Dendritic cell treated with granulocyte-macrophage colony-stimulating factor and Interleukin-4, amounts not matched to agents 40 ng/mL and 50 ng/mL, for 4 days (primary cell): ENCODE data around the gene DGKH.

Experiments
- H3K27ac Mint-ChIP-seq: one replicate; pipeline ENCODE4 v1.8.0; 2022; ENCODE audit warnings: mild to moderate bottlenecking, mixed read lengths
- H3K27me3 Mint-ChIP-seq: one replicate; pipeline ENCODE4 v1.8.0; 2022; ENCODE audit warnings: mild to moderate bottlenecking, mixed read lengths
- H3K36me3 Mint-ChIP-seq: one replicate; pipeline ENCODE4 v1.8.0; 2022; ENCODE audit warnings: low read depth, mixed read lengths
- H3K4me1 Mint-ChIP-seq: one replicate; pipeline ENCODE4 v1.8.0; 2022; ENCODE audit warnings: low read depth, mixed read lengths
- H3K4me3 Mint-ChIP-seq: one replicate; pipeline ENCODE4 v1.8.0; 2022; ENCODE audit warnings: mild to moderate bottlenecking, moderate library complexity, mixed read lengths
- H3K9me3 Mint-ChIP-seq: one replicate; pipeline ENCODE4 v1.8.0; 2022; ENCODE audit warnings: mixed read lengths
- intact Hi-C: fragments of 100-400 bp; cut with micrococcal nuclease; formaldehyde crosslinking; loops from one replicate; pipeline ENCODE4 v1.15.0; 2022

Gene DGKH

DNA sequence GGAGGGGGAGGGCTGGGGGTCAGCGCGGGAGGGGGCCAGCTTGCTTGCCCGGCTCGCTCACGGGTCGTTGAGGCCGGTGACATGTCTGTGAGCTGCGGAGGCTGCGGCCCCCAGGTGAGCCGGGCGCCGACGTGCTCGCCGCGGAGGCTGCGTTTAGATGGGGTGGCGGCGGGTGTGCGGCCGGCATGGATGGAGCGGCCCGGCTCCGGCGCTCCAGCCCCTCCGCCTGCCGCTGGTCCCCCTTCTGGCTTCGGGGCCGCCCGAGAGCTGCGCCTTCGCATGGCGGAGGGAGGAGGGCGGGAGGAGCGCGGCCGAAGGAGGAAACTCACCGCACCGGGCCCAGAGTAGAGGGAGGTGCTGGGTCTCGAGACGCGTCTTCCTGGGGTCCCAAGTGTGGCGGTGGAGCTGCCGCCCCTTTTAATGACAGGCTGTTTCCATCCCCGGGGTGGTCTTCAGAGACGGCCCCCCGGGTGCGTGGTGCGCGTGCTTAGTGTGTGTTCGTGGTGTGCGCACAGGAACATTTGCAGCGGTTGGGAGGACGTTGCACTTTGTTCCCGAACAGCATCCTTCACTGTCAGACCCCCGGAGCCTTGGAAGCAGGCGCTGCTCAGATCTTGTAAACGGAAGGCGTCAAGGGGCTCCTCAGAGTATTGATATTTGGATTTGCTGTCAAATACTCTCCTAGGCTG, 223.8 kb downstream of the DGKH start, which contains the start of gene AKAP11:
Gene AKAP11, plus strand, starts transcription at position 38 of the 689 bp plus-strand sequence. CDS start 14,197 bp downstream, outside the sequence.
- Mint-ChIP-seq H3K27ac (peak within 1 kb of the TSS; percentile 95), H3K9me3 (no peaks in the 10 kb centered on the region), H3K36me3 (peaks cover 22% of the 10 kb centered on the region), H3K27me3 (no peaks in the 10 kb centered on the region), H3K4me1 (peaks cover 48% of the 10 kb centered on the region), H3K4me3 (peak within 1 kb of the TSS; percentile 93)
- intact Hi-C loops: loop anchor here (5.0 to 10.0 kb wide), 2 partner anchors 227 to 1010 kb away; partner anchors contain the start of genes DGKH and MTRF1

GRCh38 chr13:42272804-42273175, 224.3 kb downstream of the DGKH start:
- Mint-ChIP-seq H3K27me3 (no peaks in the 10 kb centered on the region), H3K36me3 (peaks cover 22% of the 10 kb centered on the region), H3K4me3 (peak overlapping the region; percentile 93), H3K27ac (peak overlapping the region; percentile 95), H3K4me1 (peaks cover 43% of the 10 kb centered on the region), H3K9me3 (no peaks in the 10 kb centered on the region)
- intact Hi-C loops: loop anchor here (5.0 to 10.0 kb wide), 2 partner anchors 228 to 1010 kb away; partner anchors contain the start of genes DGKH and MTRF1

GRCh38 chr13:42274386-42275097, 226.1 kb downstream of the DGKH start:
- Mint-ChIP-seq H3K9me3 (no peaks in the 10 kb centered on the region), H3K4me1 (peaks cover 42% of the 10 kb centered on the region), H3K27ac (peak overlapping the region; percentile 84), H3K27me3 (no peaks in the 10 kb centered on the region), H3K4me3 (peak overlapping the region; percentile 40), H3K36me3 (peaks cover 22% of the 10 kb centered on the region)
- intact Hi-C loops: loop anchor here (5.0 to 10.0 kb wide), 3 partner anchors 230 to 1603 kb away; partner anchors contain the start of genes CCDC122, DGKH, LACC1 and MTRF1

- intact Hi-C loops: loop anchor here (5.0 to 10.0 kb wide), 2 partner anchors 230 to 1602 kb away; partner anchors contain the start of genes CCDC122, DGKH and LACC1
- Mint-ChIP-seq H3K4me3 (peak overlapping the region; percentile 7), H3K27ac (peak overlapping the region; percentile 84), H3K9me3 (no peaks in the 10 kb centered on the region), H3K27me3 (no peaks in the 10 kb centered on the region), H3K36me3 (peaks cover 22% of the 10 kb centered on the region), H3K4me1 (peaks cover 42% of the 10 kb centered on the region)
Observed at GRCh38 chr13:42275098-42275471, 226.6 kb downstream of the DGKH start.

GRCh38 chr13:42275506-42275905, 227.1 kb downstream of the DGKH start:
- intact Hi-C loops: loop anchor here (5.0 to 10.0 kb wide), 2 partner anchors 231 to 1602 kb away; partner anchors contain the start of genes CCDC122, DGKH and LACC1
- H3K4me1 Mint-ChIP-seq: peaks cover 42% of the 10 kb centered on the region
- no peaks in the 10 kb centered on the region for H3K27me3 Mint-ChIP-seq

GRCh38 chr13:42276683-42277082, 228.2 kb downstream of the DGKH start:
- H3K4me1 Mint-ChIP-seq: peaks cover 35% of the 10 kb centered on the region
- H3K27ac Mint-ChIP-seq: no peak overlapping the region
- H3K9me3 Mint-ChIP-seq: no peaks in the 10 kb centered on the region
- H3K27me3 Mint-ChIP-seq: no peaks in the 10 kb centered on the region
- H3K4me3 Mint-ChIP-seq: no peak overlapping the region
- intact Hi-C loops: loop anchor here (5.0 to 10.0 kb wide), 2 partner anchors 232 to 1601 kb away; partner anchors contain the start of genes CCDC122, DGKH and LACC1
- H3K36me3 Mint-ChIP-seq: peaks cover 16% of the 10 kb centered on the region

More at GRCh38 chr13:42275506-42275905, 227.1 kb downstream of the DGKH start:
- Mint-ChIP-seq H3K36me3 (peaks cover 22% of the 10 kb centered on the region), H3K4me3 (peak overlapping the region; percentile 7), H3K27ac (peak overlapping the region; percentile 84), H3K9me3 (no peaks in the 10 kb centered on the region)

DNA sequence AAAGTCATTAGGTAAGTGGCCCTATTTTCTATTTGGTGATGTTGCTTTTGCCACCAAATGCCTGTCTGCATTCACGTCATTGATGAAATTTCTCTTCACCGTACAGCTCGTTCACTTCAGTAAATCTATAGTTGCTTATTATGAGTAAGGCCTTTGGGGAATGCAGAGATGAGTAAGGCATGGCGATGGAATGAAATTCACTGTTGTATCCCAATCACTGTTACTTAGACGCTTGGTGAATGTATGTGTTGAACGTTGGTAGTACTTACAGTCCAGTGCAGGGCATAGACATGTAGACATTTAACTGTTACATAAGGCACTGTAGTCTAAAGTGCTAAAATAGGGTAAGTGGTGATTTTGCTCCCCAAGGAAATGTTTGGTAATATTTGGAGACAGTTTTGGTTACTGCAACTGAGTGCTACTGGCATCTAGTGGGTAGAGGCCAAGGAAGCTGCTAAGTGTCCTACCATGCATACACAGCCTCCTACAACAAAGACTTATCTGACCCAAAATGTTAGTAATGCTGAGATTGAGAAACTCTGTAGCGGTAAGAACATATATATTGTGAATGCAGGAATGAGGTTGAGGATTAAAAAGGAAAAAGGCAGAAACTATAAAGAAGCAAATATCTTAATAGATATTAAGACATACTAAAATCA, 229.3 kb downstream of the DGKH start:
- H3K4me3 Mint-ChIP-seq: no peak overlapping the region
- no peak overlapping the region for H3K27ac Mint-ChIP-seq
- H3K4me1 Mint-ChIP-seq: peaks cover 39% of the 10 kb centered on the region
- peaks cover 5% of the 10 kb centered on the region for H3K36me3 Mint-ChIP-seq
- H3K27me3 Mint-ChIP-seq: no peaks in the 10 kb centered on the region
- H3K9me3 Mint-ChIP-seq: no peaks in the 10 kb centered on the region
- intact Hi-C loops: loop anchor here (5.0 to 10.0 kb wide), 2 partner anchors 233 to 1600 kb away; partner anchors contain the start of genes CCDC122, DGKH and LACC1

DNA sequence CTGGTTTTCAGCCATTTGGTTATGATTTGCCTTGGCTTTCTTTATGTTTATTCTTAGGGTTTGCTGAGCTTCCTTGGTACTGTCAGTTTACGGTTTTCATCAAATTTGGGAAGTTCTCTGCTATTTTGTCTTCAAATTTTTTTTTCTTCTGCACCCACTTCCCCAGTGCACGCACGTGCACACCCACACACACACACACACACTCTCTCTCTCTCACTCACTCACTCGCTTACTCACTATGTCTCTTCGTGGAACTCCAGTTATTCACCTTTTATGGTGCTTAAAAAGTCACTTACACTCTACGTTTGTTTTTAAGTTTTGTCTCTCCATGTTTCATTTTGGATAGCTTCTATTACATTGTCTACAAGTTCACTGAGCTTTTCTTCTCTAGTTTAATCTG, 230.6 kb downstream of the DGKH start:
- Mint-ChIP-seq H3K36me3 (peaks cover under 1% of the 10 kb centered on the region), H3K9me3 (no peaks in the 10 kb centered on the region), H3K4me1 (peaks cover 39% of the 10 kb centered on the region), H3K27me3 (no peaks in the 10 kb centered on the region), H3K27ac (no peak overlapping the region), H3K4me3 (no peak overlapping the region)
- intact Hi-C loops: loop anchor here (5.0 to 10.0 kb wide), 2 partner anchors 234 to 1598 kb away; partner anchors contain the start of genes CCDC122, DGKH and LACC1

GRCh38 chr13:42279986-42280385, 231.5 kb downstream of the DGKH start:
- Mint-ChIP-seq H3K36me3 (peaks cover 2% of the 10 kb centered on the region), H3K9me3 (no peaks in the 10 kb centered on the region), H3K27ac (no peak overlapping the region), H3K4me3 (no peak overlapping the region), H3K4me1 (peaks cover 32% of the 10 kb centered on the region), H3K27me3 (no peaks in the 10 kb centered on the region)
- intact Hi-C loops: loop anchor here (5.0 to 10.0 kb wide), 2 partner anchors 235 to 1597 kb away; partner anchors contain the start of genes CCDC122, DGKH and LACC1

- no peaks in the 10 kb centered on the region for H3K27me3 Mint-ChIP-seq
Observed at GRCh38 chr13:42280537-42280936, 232.1 kb downstream of the DGKH start.

DNA sequence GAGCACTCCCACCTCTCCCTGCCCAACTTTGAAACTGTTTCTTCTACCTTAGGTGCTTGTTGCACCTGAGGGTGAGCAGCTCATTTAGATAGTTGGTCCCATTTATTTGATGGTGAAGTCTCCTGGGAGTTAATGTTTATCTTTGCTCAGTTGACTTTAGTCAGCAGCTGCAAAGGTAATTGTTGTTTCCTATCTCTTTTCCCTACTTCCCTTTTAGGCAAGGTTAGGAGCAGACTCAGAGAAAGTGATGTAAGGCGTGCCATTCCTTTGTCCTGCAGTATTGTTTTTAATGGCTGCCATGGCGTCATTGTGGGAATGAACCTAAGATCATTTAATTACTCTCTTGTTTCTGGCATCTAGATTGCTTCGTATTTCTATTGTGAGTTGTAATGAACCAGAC, 235.1 kb downstream of the DGKH start:
- no peaks in the 10 kb centered on the region for H3K9me3 Mint-ChIP-seq
- no peak overlapping the region for H3K4me3 Mint-ChIP-seq
- H3K4me1 Mint-ChIP-seq: peaks cover 25% of the 10 kb centered on the region
- intact Hi-C loops: no loop called here
- H3K27me3 Mint-ChIP-seq: no peaks in the 10 kb centered on the region
- H3K36me3 Mint-ChIP-seq: peaks cover 30% of the 10 kb centered on the region
- H3K27ac Mint-ChIP-seq: no peak overlapping the region

More at GRCh38 chr13:42280537-42280936, 232.1 kb downstream of the DGKH start:
- H3K27ac Mint-ChIP-seq: no peak overlapping the region
- H3K36me3 Mint-ChIP-seq: peaks cover 8% of the 10 kb centered on the region
- H3K9me3 Mint-ChIP-seq: no peaks in the 10 kb centered on the region
- intact Hi-C loops: no loop called here
- peaks cover 27% of the 10 kb centered on the region for H3K4me1 Mint-ChIP-seq
- no peak overlapping the region for H3K4me3 Mint-ChIP-seq

- H3K9me3 Mint-ChIP-seq: no peaks in the 10 kb centered on the region
- no peak overlapping the region for H3K27ac Mint-ChIP-seq
- intact Hi-C loops: no loop called here
- H3K36me3 Mint-ChIP-seq: peaks cover 35% of the 10 kb centered on the region
- H3K27me3 Mint-ChIP-seq: no peaks in the 10 kb centered on the region
- H3K4me1 Mint-ChIP-seq: peaks cover 25% of the 10 kb centered on the region
- no peak overlapping the region for H3K4me3 Mint-ChIP-seq
Observed at GRCh38 chr13:42284068-42284467, 235.6 kb downstream of the DGKH start.
